HL-60/S4 treated with phorbol 12-myristate 13-acetate at 8.2 ng/mL for 4 days and 3 days (cell line): Measurements from ENCODE around the gene DNAJB12.
"Not testable (repeated sequence)": the region's sequence is repeated elsewhere in the genome, so short reads cannot be mapped to it uniquely, and the experiment has no call there.

Experiments used
- in situ Hi-C: fragments of 300-500 bp; cut with MboI; formaldehyde crosslinking; loops from 2 replicates; pipeline ENCODE4 v1.15.0; 2022; ENCODE audit warnings: low sequenced_read_pairs

Gene DNAJB12

GRCh38 chr10:72297281-72297804 lies 57.4 kb downstream of the DNAJB12 start:
- in situ Hi-C loops = no loop called here

- in situ Hi-C loops = not testable (repeated sequence)
Observed at GRCh38 chr10:72296829-72297280, 57.9 kb downstream of the DNAJB12 start.

- in situ Hi-C loops = no loop called here
Observed at GRCh38 chr10:72295330-72295910, 59.3 kb downstream of the DNAJB12 start.

- in situ Hi-C loops = no loop called here
Observed at GRCh38 chr10:72292223-72292691, 62.5 kb downstream of the DNAJB12 start.

GRCh38 chr10:72291019-72291532 lies 63.6 kb downstream of the DNAJB12 start:
- in situ Hi-C loops = no loop called here

GRCh38 chr10:72285972-72286521 lies 68.7 kb downstream of the DNAJB12 start:
- in situ Hi-C loops = loop anchor here (5.0 kb wide), 1 partner anchor 41 kb away; no protein-coding TSS in a partner anchor

GRCh38 chr10:72283131-72283530 lies 71.6 kb downstream of the DNAJB12 start:
- in situ Hi-C loops = no loop called here
